ENCODE results near the gene DOK7. TPM values are rescaled to one million over a fixed set of nuclear protein-coding genes. Genes with fewer than 3 reads are reported as not detected.

DOK7 gene
- polyA plus RNA-seq (ENCODE audit: insufficient read length in 4 of 4): 1 to 10 TPM; 2.0 to 3.4 (median 2.5) TPM

GRCh38 chr4:3462790-3463415 is at the start of gene DOK7:
DOK7 (plus strand) TSS chr4:3463306; CDS start chr4:3463376, 70 bp downstream.
- DNase-seq (ENCODE audit: low read depth in 4 of 4, low spot score in 2 of 4): no peak

GRCh38 chr4:3413675-3414420 is 49.3 kb upstream of the DOK7 start:
- no peak for DNase-seq (ENCODE audit: low read depth in 4 of 4, low spot score in 2 of 4)

- DNase-seq (ENCODE audit: low read depth in 4 of 4, low spot score in 2 of 4): no peak
Observed at GRCh38 chr4:3414421-3415279, 48.5 kb upstream of the DOK7 start.

- no peak for DNase-seq (ENCODE audit: low read depth in 4 of 4, low spot score in 2 of 4)
Observed at GRCh38 chr4:3415471-3416141, 47.5 kb upstream of the DOK7 start.

GRCh38 chr4:3416270-3416669 is 46.8 kb upstream of the DOK7 start:
- DNase-seq (ENCODE audit: low read depth in 4 of 4, low spot score in 2 of 4): no peak

- DNase-seq (ENCODE audit: low read depth in 4 of 4, low spot score in 2 of 4): no peak
Observed at GRCh38 chr4:3416821-3417221, 46.3 kb upstream of the DOK7 start.

- DNase-seq (ENCODE audit: low read depth in 4 of 4, low spot score in 2 of 4): no peak
Observed at GRCh38 chr4:3417448-3417847, 45.7 kb upstream of the DOK7 start.

- no peak for DNase-seq (ENCODE audit: low read depth in 4 of 4, low spot score in 2 of 4)
Observed at GRCh38 chr4:3418029-3418762, 44.9 kb upstream of the DOK7 start.

- DNase-seq (ENCODE audit: low read depth in 4 of 4, low spot score in 2 of 4): no peak
Observed at GRCh38 chr4:3419836-3420605, 43.1 kb upstream of the DOK7 start.

GRCh38 chr4:3420606-3420955 is 42.5 kb upstream of the DOK7 start:
- DNase-seq (ENCODE audit: low read depth in 4 of 4, low spot score in 2 of 4): no peak

- DNase-seq (ENCODE audit: low read depth in 4 of 4, low spot score in 2 of 4): no peak
Observed at GRCh38 chr4:3420956-3421355, 42.1 kb upstream of the DOK7 start.

GRCh38 chr4:3421470-3421869 is 41.6 kb upstream of the DOK7 start:
- DNase-seq (ENCODE audit: low read depth in 4 of 4, low spot score in 2 of 4): no peak

GRCh38 chr4:3422241-3422801 is 40.8 kb upstream of the DOK7 start:
- no peak for DNase-seq (ENCODE audit: low read depth in 4 of 4, low spot score in 2 of 4)

GRCh38 chr4:3422808-3423297 is 40.3 kb upstream of the DOK7 start:
- no peak for DNase-seq (ENCODE audit: low read depth in 4 of 4, low spot score in 2 of 4)

GRCh38 chr4:3423406-3423805 is 39.7 kb upstream of the DOK7 start:
- no peak for DNase-seq (ENCODE audit: low read depth in 4 of 4, low spot score in 2 of 4)

GRCh38 chr4:3423952-3424351 is 39.2 kb upstream of the DOK7 start:
- no peak for DNase-seq (ENCODE audit: low read depth in 4 of 4, low spot score in 2 of 4)

GRCh38 chr4:3424522-3425095 is 38.5 kb upstream of the DOK7 start:
- DNase-seq (ENCODE audit: low read depth in 4 of 4, low spot score in 2 of 4): no peak

- no peak for DNase-seq (ENCODE audit: low read depth in 4 of 4, low spot score in 2 of 4)
Observed at GRCh38 chr4:3426465-3427133, 36.5 kb upstream of the DOK7 start.

Measured in left renal cortex interstitium (tissue), 4 donors.